Dendritic cell treated with granulocyte-macrophage colony-stimulating factor and Interleukin-4, amounts not matched to agents 40 ng/mL and 50 ng/mL, for 4 days (primary cell): ENCODE data around the gene POU2AF3.
"Not testable (repeated sequence)": the region's sequence is repeated elsewhere in the genome, so short reads cannot be mapped to it uniquely, and the experiment has no call there.

Experiments
- H3K27ac Mint-ChIP-seq: one replicate; pipeline ENCODE4 v1.8.0; 2022; ENCODE audit warnings: mild to moderate bottlenecking, mixed read lengths
- H3K27me3 Mint-ChIP-seq: one replicate; pipeline ENCODE4 v1.8.0; 2022; ENCODE audit warnings: mild to moderate bottlenecking, mixed read lengths
- H3K36me3 Mint-ChIP-seq: one replicate; pipeline ENCODE4 v1.8.0; 2022; ENCODE audit warnings: low read depth, mixed read lengths
- H3K4me1 Mint-ChIP-seq: one replicate; pipeline ENCODE4 v1.8.0; 2022; ENCODE audit warnings: low read depth, mixed read lengths
- H3K4me3 Mint-ChIP-seq: one replicate; pipeline ENCODE4 v1.8.0; 2022; ENCODE audit warnings: mild to moderate bottlenecking, moderate library complexity, mixed read lengths
- H3K9me3 Mint-ChIP-seq: one replicate; pipeline ENCODE4 v1.8.0; 2022; ENCODE audit warnings: mixed read lengths
- intact Hi-C: fragments of 100-400 bp; cut with micrococcal nuclease; formaldehyde crosslinking; loops from one replicate; pipeline ENCODE4 v1.15.0; 2022

Gene POU2AF3

GRCh38 chr11:111298413-111299100, at the start of gene POU2AF3:
TSS of gene POU2AF3 (plus strand) at chr11:111298546. CDS start at chr11:111298582, 36 bp downstream.
- Mint-ChIP-seq H3K27me3 (peaks cover 33% of the 10 kb centered on the region), H3K36me3 (no peaks in the 10 kb centered on the region), H3K4me3 (peak within 1 kb of the TSS; percentile 6), H3K9me3 (no peaks in the 10 kb centered on the region), H3K27ac (no peak within 1 kb of the TSS), H3K4me1 (no peaks in the 10 kb centered on the region)
- intact Hi-C loops: no loop called here

GRCh38 chr11:111250936-111251335, 47.4 kb upstream of the POU2AF3 start:
- H3K4me3 Mint-ChIP-seq: no peak overlapping the region
- H3K27me3 Mint-ChIP-seq: no peaks in the 10 kb centered on the region
- no peaks in the 10 kb centered on the region for H3K36me3 Mint-ChIP-seq
- no peaks in the 10 kb centered on the region for H3K9me3 Mint-ChIP-seq
- H3K4me1 Mint-ChIP-seq: peaks cover 6% of the 10 kb centered on the region
- H3K27ac Mint-ChIP-seq: no peak overlapping the region
- intact Hi-C loops: no loop called here

GRCh38 chr11:111253131-111253530, 45.2 kb upstream of the POU2AF3 start:
- no peaks in the 10 kb centered on the region for H3K9me3 Mint-ChIP-seq

GRCh38 chr11:111253630-111254029, 44.7 kb upstream of the POU2AF3 start:
- H3K9me3 Mint-ChIP-seq: no peaks in the 10 kb centered on the region
- intact Hi-C loops: no loop called here
- no peak overlapping the region for H3K4me3 Mint-ChIP-seq
- no peak overlapping the region for H3K27ac Mint-ChIP-seq
- no peaks in the 10 kb centered on the region for H3K27me3 Mint-ChIP-seq
- no peaks in the 10 kb centered on the region for H3K36me3 Mint-ChIP-seq
- H3K4me1 Mint-ChIP-seq: peaks cover 6% of the 10 kb centered on the region

More at GRCh38 chr11:111253131-111253530, 45.2 kb upstream of the POU2AF3 start:
- H3K27me3 Mint-ChIP-seq: no peaks in the 10 kb centered on the region
- no peak overlapping the region for H3K27ac Mint-ChIP-seq
- intact Hi-C loops: no loop called here
- no peaks in the 10 kb centered on the region for H3K36me3 Mint-ChIP-seq
- H3K4me3 Mint-ChIP-seq: no peak overlapping the region
- peaks cover 6% of the 10 kb centered on the region for H3K4me1 Mint-ChIP-seq

- H3K36me3 Mint-ChIP-seq: no peaks in the 10 kb centered on the region
- no peak overlapping the region for H3K4me3 Mint-ChIP-seq
- H3K9me3 Mint-ChIP-seq: no peaks in the 10 kb centered on the region
- intact Hi-C loops: no loop called here
- H3K4me1 Mint-ChIP-seq: no peaks in the 10 kb centered on the region
- no peaks in the 10 kb centered on the region for H3K27me3 Mint-ChIP-seq
- no peak overlapping the region for H3K27ac Mint-ChIP-seq
Observed at GRCh38 chr11:111258046-111258445, 40.3 kb upstream of the POU2AF3 start.

- no peaks in the 10 kb centered on the region for H3K9me3 Mint-ChIP-seq
- H3K4me3 Mint-ChIP-seq: no peak overlapping the region
- intact Hi-C loops: no loop called here
- no peaks in the 10 kb centered on the region for H3K36me3 Mint-ChIP-seq
- H3K27ac Mint-ChIP-seq: no peak overlapping the region
- peaks cover 8% of the 10 kb centered on the region for H3K4me1 Mint-ChIP-seq
- H3K27me3 Mint-ChIP-seq: no peaks in the 10 kb centered on the region
Observed at GRCh38 chr11:111259896-111260295, 38.5 kb upstream of the POU2AF3 start.

GRCh38 chr11:111260811-111261210, 37.5 kb upstream of the POU2AF3 start:
- Mint-ChIP-seq H3K4me1 (peaks cover 13% of the 10 kb centered on the region), H3K27ac (no peak overlapping the region), H3K4me3 (no peak overlapping the region), H3K27me3 (no peaks in the 10 kb centered on the region), H3K36me3 (no peaks in the 10 kb centered on the region), H3K9me3 (no peaks in the 10 kb centered on the region)
- intact Hi-C loops: no loop called here

GRCh38 chr11:111264646-111265045, 33.7 kb upstream of the POU2AF3 start:
- Mint-ChIP-seq H3K27ac (no peak overlapping the region), H3K27me3 (no peaks in the 10 kb centered on the region), H3K9me3 (no peaks in the 10 kb centered on the region), H3K4me3 (no peak overlapping the region), H3K4me1 (peaks cover 13% of the 10 kb centered on the region), H3K36me3 (no peaks in the 10 kb centered on the region)
- intact Hi-C loops: no loop called here

- Mint-ChIP-seq H3K4me1 (peaks cover 13% of the 10 kb centered on the region), H3K36me3 (no peaks in the 10 kb centered on the region), H3K9me3 (no peaks in the 10 kb centered on the region), H3K27me3 (no peaks in the 10 kb centered on the region), H3K27ac (no peak overlapping the region), H3K4me3 (no peak overlapping the region)
- intact Hi-C loops: no loop called here
Observed at GRCh38 chr11:111265421-111265820, 32.9 kb upstream of the POU2AF3 start.

- H3K27me3 Mint-ChIP-seq, intact Hi-C loops, H3K36me3 Mint-ChIP-seq, H3K27ac Mint-ChIP-seq, H3K9me3 Mint-ChIP-seq, H3K4me3 Mint-ChIP-seq: not testable (repeated sequence)
- H3K4me1 Mint-ChIP-seq: peaks cover 13% of the 10 kb centered on the region
Observed at GRCh38 chr11:111268303-111268702, 30.0 kb upstream of the POU2AF3 start.

GRCh38 chr11:111269146-111269868, 29.0 kb upstream of the POU2AF3 start:
- peaks cover 11% of the 10 kb centered on the region for H3K4me1 Mint-ChIP-seq

GRCh38 chr11:111272420-111272819, 25.9 kb upstream of the POU2AF3 start:
- H3K27me3 Mint-ChIP-seq: peaks cover 2% of the 10 kb centered on the region
- no peak overlapping the region for H3K27ac Mint-ChIP-seq
- H3K4me1 Mint-ChIP-seq: no peaks in the 10 kb centered on the region
- no peaks in the 10 kb centered on the region for H3K9me3 Mint-ChIP-seq
- no peak overlapping the region for H3K4me3 Mint-ChIP-seq
- H3K36me3 Mint-ChIP-seq: no peaks in the 10 kb centered on the region
- intact Hi-C loops: no loop called here

More at GRCh38 chr11:111269146-111269868, 29.0 kb upstream of the POU2AF3 start:
- H3K27me3 Mint-ChIP-seq: no peaks in the 10 kb centered on the region
- H3K36me3 Mint-ChIP-seq: no peaks in the 10 kb centered on the region
- no peak overlapping the region for H3K27ac Mint-ChIP-seq
- intact Hi-C loops: no loop called here
- no peak overlapping the region for H3K4me3 Mint-ChIP-seq
- no peaks in the 10 kb centered on the region for H3K9me3 Mint-ChIP-seq

- H3K27me3 Mint-ChIP-seq: peaks cover 4% of the 10 kb centered on the region
- no peak overlapping the region for H3K4me3 Mint-ChIP-seq
- H3K4me1 Mint-ChIP-seq: no peaks in the 10 kb centered on the region
- intact Hi-C loops: loop anchor here (1.0 kb wide), 2 partner anchors 141 to 164 kb away; no protein-coding TSS in a partner anchor
- H3K36me3 Mint-ChIP-seq: no peaks in the 10 kb centered on the region
- H3K9me3 Mint-ChIP-seq: no peaks in the 10 kb centered on the region
- no peak overlapping the region for H3K27ac Mint-ChIP-seq
Observed at GRCh38 chr11:111282562-111283075, 15.7 kb upstream of the POU2AF3 start.

GRCh38 chr11:111283945-111284481, 14.3 kb upstream of the POU2AF3 start:
- H3K4me1 Mint-ChIP-seq: no peaks in the 10 kb centered on the region
- no peaks in the 10 kb centered on the region for H3K36me3 Mint-ChIP-seq
- intact Hi-C loops: loop anchor here (1.0 kb wide), 2 partner anchors 139 to 162 kb away; no protein-coding TSS in a partner anchor
- no peak overlapping the region for H3K27ac Mint-ChIP-seq
- peaks cover 4% of the 10 kb centered on the region for H3K27me3 Mint-ChIP-seq
- no peaks in the 10 kb centered on the region for H3K9me3 Mint-ChIP-seq
- no peak overlapping the region for H3K4me3 Mint-ChIP-seq
